T1000 (cell line): Measurements from ENCODE around the gene SLC25A30.
"Not testable (repeated sequence)": the region's sequence is repeated elsewhere in the genome, so short reads cannot be mapped to it uniquely, and the experiment has no call there.

Experiments
- DNase-seq: peaks from one replicate; lab custom pipeline; 2025; ENCODE audit warnings: mixed read lengths; lab: John Stamatoyannopoulos, UW

Gene SLC25A30

DNA sequence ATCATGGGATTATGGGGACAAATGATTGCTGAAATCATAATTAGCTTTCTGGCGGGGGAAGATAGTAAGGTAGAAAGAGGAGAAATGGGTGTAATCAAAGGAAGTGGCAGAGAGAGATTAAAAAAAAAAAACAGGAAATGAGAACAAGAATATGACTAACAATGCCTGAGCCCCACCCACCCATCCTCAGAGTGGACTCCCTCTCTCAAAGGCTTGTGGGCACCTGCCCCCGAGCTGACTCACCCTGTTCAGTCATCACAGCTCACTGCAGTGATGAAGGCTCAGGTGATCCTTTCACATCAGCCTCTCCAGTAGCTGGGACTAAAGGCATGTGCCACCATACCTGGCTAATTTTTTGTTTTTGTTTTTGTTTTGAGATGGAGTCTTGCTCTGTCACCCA is 50.8 kb downstream of the SLC25A30 start:
- DNase-seq, result peak; percentile 7

- no peak for DNase-seq
These were observed 52.7 kb downstream of the SLC25A30 start for GRCh38 chr13:45365558-45365885.

DNA sequence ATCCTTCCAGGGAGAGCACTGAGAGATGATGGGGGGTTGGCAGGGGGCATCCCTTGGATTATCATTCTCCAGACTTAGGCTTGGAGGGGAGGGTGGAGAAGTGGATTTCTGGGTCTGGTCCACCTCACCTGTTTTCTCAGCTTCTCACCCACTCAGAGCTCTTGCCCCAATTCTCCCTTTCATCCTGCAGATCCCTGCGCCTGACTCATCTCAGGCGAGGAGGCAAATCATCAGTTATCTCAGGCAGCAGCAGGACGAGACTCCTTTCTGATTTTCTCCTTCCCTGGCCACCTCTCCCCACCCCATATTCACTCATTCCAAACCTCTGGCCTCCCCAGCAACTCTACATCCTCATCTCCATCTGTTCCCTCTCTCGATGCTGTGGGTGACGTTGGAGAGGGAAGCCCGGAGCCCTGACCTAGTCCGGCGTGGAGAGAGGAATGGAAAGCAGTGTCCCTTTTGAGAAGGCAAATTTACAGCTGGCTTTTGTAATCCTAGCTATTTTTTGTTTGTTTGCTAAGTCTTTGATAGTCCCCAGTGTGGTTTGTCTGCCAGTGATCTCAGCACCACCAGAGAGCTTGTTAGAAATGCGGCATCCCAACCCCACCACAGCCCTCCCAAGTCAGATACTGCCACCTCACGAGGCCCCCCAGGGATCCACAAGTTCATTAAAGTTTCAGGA is 53.2 kb downstream of the SLC25A30 start:
- DNase-seq, result no peak

DNA sequence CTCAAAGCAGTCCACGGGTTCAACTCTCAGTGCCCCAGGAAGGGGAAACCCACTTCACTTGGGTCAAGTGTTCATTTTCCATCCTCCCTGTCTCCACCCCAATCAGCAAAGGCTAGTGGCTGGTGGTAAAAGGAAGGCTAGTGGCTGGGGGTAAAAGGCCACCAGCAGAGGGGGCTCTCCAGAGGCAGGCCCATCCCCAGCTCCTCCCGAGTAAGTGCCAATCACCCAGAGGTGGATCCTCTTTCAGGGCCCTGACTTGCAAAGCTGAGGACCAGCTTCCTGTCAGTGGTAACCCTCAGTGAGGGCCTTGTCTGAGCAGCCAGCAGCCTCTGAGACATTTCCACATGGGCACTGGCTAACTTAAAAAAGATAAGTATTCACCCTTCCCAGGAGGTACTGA is 55.2 kb downstream of the SLC25A30 start:
- DNase-seq, result no peak

GRCh38 chr13:45361596-45362206 is 56.5 kb downstream of the SLC25A30 start:
- DNase-seq, result no peak

DNA sequence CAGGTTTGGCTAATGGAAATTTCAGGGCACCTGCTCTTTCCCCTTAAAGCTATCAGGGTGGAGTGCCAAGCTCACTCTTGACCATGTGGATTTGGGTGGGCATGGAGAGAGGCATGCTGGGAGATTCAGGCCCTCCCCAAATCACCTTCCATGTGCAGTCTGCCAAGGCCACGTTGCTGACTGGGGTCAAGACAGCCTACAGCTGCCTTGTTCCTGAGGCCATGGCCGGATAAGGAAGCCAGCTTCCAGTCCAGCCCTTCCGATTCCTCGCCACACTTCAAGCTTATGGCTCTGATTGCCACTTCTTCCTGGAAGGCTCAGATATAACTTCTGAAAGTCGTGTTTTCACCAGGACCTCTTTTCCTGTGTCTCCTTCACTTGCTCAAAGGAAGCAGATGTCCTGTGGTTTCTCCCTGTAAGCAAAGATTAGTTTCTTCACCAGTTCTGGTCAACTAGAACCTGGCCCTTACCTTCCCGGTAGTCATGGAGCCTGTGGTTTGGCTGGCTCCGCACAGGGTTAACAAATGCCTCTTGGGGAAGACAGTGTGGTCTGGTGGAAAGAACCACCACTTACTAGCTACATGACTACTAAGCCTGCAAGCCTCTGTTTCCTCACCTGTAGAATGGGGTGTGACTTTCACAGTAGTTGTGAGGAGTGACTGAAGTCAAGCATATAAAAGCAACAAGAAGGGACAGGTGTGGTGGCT is 61.1 kb downstream of the SLC25A30 start:
- DNase-seq, result no peak

DNA sequence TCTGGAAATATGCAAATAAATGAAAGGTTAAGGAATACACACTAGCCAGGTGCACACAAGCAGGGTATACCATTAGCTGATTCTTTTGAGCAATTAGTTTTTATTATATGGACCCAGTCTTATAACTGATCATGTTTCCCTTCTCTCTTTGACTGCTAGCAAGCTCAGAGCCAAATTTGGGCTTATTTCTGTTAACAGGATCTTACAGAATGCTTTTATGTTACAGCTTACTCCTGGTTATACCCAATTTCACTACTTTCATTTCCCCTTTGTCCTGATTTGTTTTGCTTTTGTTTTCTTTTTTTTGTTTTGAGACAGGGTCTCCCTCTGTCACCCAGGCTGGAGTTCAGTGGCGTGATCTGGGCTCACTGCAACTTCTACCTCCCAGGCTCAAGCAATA is 64.3 kb downstream of the SLC25A30 start:
- DNase-seq, result no peak

- DNase-seq, result no peak
These were observed 66.1 kb downstream of the SLC25A30 start for GRCh38 chr13:45352031-45352430.

GRCh38 chr13:45350152-45350551 is 68.0 kb downstream of the SLC25A30 start:
- DNase-seq, result no peak

DNA sequence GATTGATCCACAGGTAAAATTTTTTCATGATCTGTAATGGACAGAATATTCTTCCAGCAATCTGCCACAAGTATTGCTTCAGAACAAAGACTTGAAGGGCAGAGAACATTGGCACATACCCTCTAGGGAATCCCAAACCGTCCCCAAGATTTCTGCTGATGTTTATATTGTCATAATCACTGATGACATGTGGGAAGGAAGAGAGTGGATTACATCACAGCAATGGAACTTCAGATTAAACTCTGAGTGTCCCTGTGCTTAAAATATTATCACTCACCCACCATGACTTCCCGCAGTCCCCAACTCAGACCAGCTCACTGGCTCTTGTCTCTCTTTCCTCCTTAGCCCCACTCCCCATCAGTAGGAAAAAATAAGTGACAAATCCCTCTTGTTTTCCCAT is 68.7 kb downstream of the SLC25A30 start:
- no peak for DNase-seq

DNA sequence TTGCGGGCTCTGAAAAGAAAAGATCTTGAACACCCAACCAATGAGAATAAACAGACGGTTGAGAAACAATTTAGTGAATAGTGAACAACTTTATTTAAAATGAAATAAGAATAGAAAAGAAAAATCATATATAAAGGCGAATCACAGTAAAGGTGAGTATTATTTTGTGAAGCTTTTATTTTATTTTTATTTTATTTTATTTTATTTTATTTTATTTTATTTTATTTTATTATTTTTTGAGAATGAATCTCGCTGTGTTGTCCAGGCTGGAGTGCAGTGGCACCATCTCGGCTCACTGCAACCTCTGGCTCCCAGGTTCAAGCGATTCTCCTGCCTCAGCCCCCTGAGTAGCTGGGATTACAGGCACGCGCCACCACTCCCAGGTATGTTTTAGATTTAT is 74.1 kb downstream of the SLC25A30 start:
- DNase-seq, result not testable (repeated sequence)
